Endodermal cell (in vitro differentiated cells): ENCODE data around the gene RASGEF1C. TPM values are rescaled to one million over a fixed set of nuclear protein-coding genes. Genes with fewer than 3 reads are reported as not detected.
A peak's percentile ranks its signal among the peaks of the same experiment; 100 is the strongest.

ENCODE experiments used
- DNase-seq: peaks from one replicate; pipeline ENCODE4 v3.0.0-alpha.2; 2017
- H3K27ac ChIP-seq: 2 replicates; pipeline ENCODE4 v1.5.1; 2013; ENCODE audit warnings: mild to moderate bottlenecking, low read depth, low read length, moderate library complexity
- H3K27me3 ChIP-seq: 2 replicates; pipeline ENCODE4 v1.6.1; 2013; ENCODE audit warnings: mild to moderate bottlenecking, low read length, moderate library complexity; ENCODE audit not compliant: insufficient read depth, control insufficient read depth, poor library complexity, severe bottlenecking
- H3K36me3 ChIP-seq: 2 replicates; pipeline ENCODE4 v1.7.0; 2013; ENCODE audit warnings: mild to moderate bottlenecking, low read length, moderate library complexity; ENCODE audit not compliant: control insufficient read depth, insufficient read depth
- H3K4me1 ChIP-seq: one replicate; pipeline ENCODE4 v1.7.0; 2013; ENCODE audit warnings: low read length; ENCODE audit not compliant: control insufficient read depth, insufficient read depth
- H3K4me3 ChIP-seq: 2 replicates; pipeline ENCODE4 v1.5.1; 2013; ENCODE audit warnings: mild to moderate bottlenecking, low read length, moderate library complexity
- H3K9ac ChIP-seq: 2 replicates; pipeline ENCODE4 v1.6.1; 2013; ENCODE audit warnings: mild to moderate bottlenecking, low read length, moderate library complexity; ENCODE audit not compliant: poor library complexity, severe bottlenecking; ENCODE audit errors: extremely low read depth
- H3K9me3 ChIP-seq: 2 replicates; pipeline ENCODE4 v1.6.1; 2013; ENCODE audit warnings: mild to moderate bottlenecking, low read length, moderate library complexity; ENCODE audit not compliant: control insufficient read depth
- H3K27ac Mint-ChIP-seq: 2 replicates; pipeline ENCODE4 v1.8.0; 2020; ENCODE audit warnings: mixed read lengths
- H3K27me3 Mint-ChIP-seq: 2 replicates; pipeline ENCODE4 v1.8.0; 2021; ENCODE audit warnings: mild to moderate bottlenecking, mixed read lengths; ENCODE audit not compliant: insufficient read depth
- H3K36me3 Mint-ChIP-seq: 2 replicates; pipeline ENCODE4 v1.8.0; 2020; ENCODE audit warnings: low read depth, mixed read lengths
- H3K4me1 Mint-ChIP-seq: 2 replicates; pipeline ENCODE4 v1.8.0; 2020; ENCODE audit warnings: mixed read lengths
- H3K4me3 Mint-ChIP-seq: 2 replicates; pipeline ENCODE4 v1.8.0; 2020; ENCODE audit warnings: mild to moderate bottlenecking, moderate library complexity, mixed read lengths
- H3K9me3 Mint-ChIP-seq: 2 replicates; pipeline ENCODE4 v1.8.0; 2020; ENCODE audit warnings: mild to moderate bottlenecking, mixed read lengths
- CTCF ChIP-seq: fragments of 200-600 bp; sonication (generic); conservative IDR thresholded peaks from 2 replicates; pipeline ENCODE4 v1.5.0; 2021; ENCODE audit warnings: antibody characterized with exemption, mild to moderate bottlenecking
- WGBS, 2 experiments: methylation state at CpG; one replicate each; pipeline versions ENCODE4 v1.1.5 to v1.1.7; 2013; ENCODE audit warnings: missing lambda C conversion rate in 2 of 2, mixed read lengths in 1 of 2; ENCODE audit not compliant: insufficient coverage in 1 of 2, insufficient read length in 1 of 2; 5-methylcytosine and 5-hydroxymethylcytosine counted together
- total RNA-seq, 2 donors: library from RNA; stranded (reverse); fragmentation: NEBNext Ultra II Directional in 1 of 2; extraction: Animal tissue kit (Norgen Biotek cat#: 25700) in 1 of 2; gene quantifications; 2 replicates in 1 of 2; 3 replicates in 1 of 2; pipeline ENCODE4 v1.2.1, GENCODE V29; 2021

RASGEF1C gene
- total RNA-seq, 2 donors from 2014 or later: 0.62 to 0.75 TPM

DNA sequence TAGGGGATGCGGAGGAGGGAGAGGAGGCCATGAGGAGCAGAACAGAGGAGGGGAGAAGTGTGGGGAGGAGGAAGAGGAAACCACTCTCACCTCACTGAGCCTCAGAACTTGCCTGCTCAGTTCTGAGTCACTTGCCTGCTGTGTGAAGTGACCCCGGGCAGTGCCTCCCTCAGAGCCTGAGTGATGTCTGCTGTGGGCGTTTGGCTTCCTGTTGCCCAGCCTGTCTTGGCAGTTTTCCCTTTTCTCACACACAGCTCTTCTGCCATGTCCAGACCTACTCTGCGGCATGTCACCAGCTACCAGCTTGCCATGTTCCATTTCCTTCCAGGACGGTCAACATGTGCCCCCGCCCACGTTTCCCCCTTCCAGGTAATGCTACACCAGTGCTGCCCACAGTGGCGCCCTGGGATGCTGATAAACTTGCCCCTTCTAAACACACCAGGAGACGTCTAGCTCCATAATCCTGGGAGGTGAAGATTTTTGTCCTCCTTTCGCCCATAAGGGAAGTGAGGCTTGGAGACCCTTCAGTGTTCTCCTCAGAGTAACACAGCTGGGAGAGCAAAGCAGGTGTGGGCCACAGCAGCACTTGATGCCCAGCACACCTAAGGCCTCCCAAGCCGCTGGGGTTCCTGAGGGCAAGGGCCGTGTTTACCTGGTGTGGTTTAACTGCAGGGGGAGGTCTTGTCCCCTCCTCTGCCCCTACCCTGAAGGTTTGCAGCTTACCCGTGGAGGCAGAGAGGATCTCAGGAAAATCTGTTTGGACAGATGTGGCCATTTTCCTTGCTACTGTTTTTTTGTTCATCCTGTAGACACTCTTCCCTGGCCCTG is 73.7 kb downstream of the RASGEF1C start:
- H3K27me3 Mint-ChIP-seq: peaks cover 1% of the 10 kb centered on the region
- H3K27me3 ChIP-seq: no peaks in the 10 kb centered on the region
- H3K27ac ChIP-seq: no peak overlapping the region
- H3K4me3 Mint-ChIP-seq: no peak overlapping the region
- H3K4me1 Mint-ChIP-seq: peaks cover 7% of the 10 kb centered on the region
- H3K36me3 Mint-ChIP-seq: no peaks in the 10 kb centered on the region
- H3K4me1 ChIP-seq: no peaks in the 10 kb centered on the region
- no peak for TF ChIP-seq CTCF
- no peak overlapping the region for H3K4me3 ChIP-seq
- no peaks in the 10 kb centered on the region for H3K36me3 ChIP-seq
- H3K9me3 ChIP-seq: no peaks in the 10 kb centered on the region
- WGBS, 2 experiments: 84 to 90% methylated on average over 9 to 13 of the region's 13 CpGs
- no peaks in the 10 kb centered on the region for H3K9me3 Mint-ChIP-seq
- peak; percentile 39 for DNase-seq
- H3K27ac Mint-ChIP-seq: no peak overlapping the region
- H3K9ac ChIP-seq: no peak overlapping the region

- Histone ChIP-seq H3K27ac (no peak overlapping the region), H3K36me3 (no peaks in the 10 kb centered on the region), H3K4me1 (no peaks in the 10 kb centered on the region), H3K9me3 (no peaks in the 10 kb centered on the region), H3K4me3 (no peak overlapping the region), H3K27me3 (no peaks in the 10 kb centered on the region), H3K9ac (no peak overlapping the region)
- Mint-ChIP-seq H3K9me3 (no peaks in the 10 kb centered on the region), H3K4me1 (peaks cover 7% of the 10 kb centered on the region), H3K27ac (no peak overlapping the region), H3K4me3 (no peak overlapping the region), H3K27me3 (peaks cover under 1% of the 10 kb centered on the region), H3K36me3 (no peaks in the 10 kb centered on the region)
- DNase-seq: no peak
- WGBS, 2 experiments: 90 to 94% methylated on average over 9 of the region's 9 CpGs
- TF ChIP-seq CTCF: no peak
Observed at GRCh38 chr5:180133971-180134508, 75.0 kb downstream of the RASGEF1C start.

DNA sequence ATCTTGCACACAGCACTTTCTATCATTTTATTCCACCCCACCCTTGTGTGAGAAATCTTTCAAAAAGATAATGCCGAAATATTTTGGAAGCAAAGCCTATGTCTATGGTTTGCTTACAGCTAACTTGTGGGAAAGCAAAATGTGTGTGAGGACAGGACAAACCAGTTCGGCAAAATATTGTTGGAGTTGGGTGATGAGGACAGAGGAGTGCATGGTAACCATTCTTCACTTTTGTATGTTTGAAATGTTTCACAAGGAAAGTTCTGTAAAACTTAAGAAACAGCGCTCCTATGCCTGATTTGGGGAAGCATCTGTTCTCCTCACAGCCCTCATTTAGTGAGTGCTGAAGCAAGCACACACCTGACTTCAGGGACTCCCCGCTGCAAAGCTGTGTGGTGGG is 75.5 kb downstream of the RASGEF1C start:
- Histone ChIP-seq H3K9me3 (no peaks in the 10 kb centered on the region), H3K4me1 (no peaks in the 10 kb centered on the region), H3K9ac (no peak overlapping the region), H3K27me3 (no peaks in the 10 kb centered on the region), H3K27ac (no peak overlapping the region), H3K4me3 (no peak overlapping the region), H3K36me3 (no peaks in the 10 kb centered on the region)
- WGBS, 2 experiments: 90 to 93% methylated on average over 2 to 4 of the region's 4 CpGs
- H3K9me3 Mint-ChIP-seq: no peaks in the 10 kb centered on the region
- H3K4me3 Mint-ChIP-seq: no peak overlapping the region
- DNase-seq: no peak
- no peaks in the 10 kb centered on the region for H3K27me3 Mint-ChIP-seq
- H3K27ac Mint-ChIP-seq: no peak overlapping the region
- no peak for TF ChIP-seq CTCF
- no peaks in the 10 kb centered on the region for H3K36me3 Mint-ChIP-seq
- H3K4me1 Mint-ChIP-seq: peaks cover 7% of the 10 kb centered on the region
